Transverse colon (tissue), 3 donors: Measurements from ENCODE around the gene LIPE.

Experiments
- CTCF ChIP-seq, 5 experiments: fragments of 200-600 bp in 3 of 5; fragments of 450-650 bp in 2 of 5; sonication (generic) in 3 of 5; IDR thresholded peaks; 1 replicate in 2 of 5; 2 replicates in 3 of 5; pipeline ENCODE4 v1.5.1; 2016 to 2017; ENCODE audit warnings: antibody characterized with exemption in 5 of 5, inconsistent platforms in 3 of 5, mild to moderate bottlenecking in 2 of 5, moderate library complexity in 1 of 5
- EP300 ChIP-seq: sonication (generic); formaldehyde crosslinking; IDR thresholded peaks from one replicate; pipeline ENCODE4 v1.6.1; 2017; ENCODE audit warnings: antibody characterized with exemption, low read depth

DNA sequence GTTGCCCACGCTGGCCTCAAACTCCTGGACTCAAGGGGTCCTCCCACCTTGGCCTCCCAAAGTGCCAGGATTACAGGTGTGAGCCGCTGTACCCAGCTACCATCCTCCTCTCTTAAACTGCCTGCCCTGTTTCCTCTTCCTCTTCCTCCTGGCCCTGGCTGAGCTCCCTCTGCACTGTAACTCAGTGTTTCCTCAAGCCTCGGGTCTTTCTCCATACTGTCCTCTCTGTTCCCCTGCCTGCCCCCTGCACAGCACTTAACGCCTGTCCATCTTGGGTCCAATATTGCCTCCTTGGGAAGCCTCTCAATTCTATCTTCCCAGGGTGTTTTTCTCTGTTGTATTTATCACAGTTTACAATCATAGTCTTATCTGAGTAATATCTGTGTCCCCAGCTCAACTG, 6.1 kb downstream of the LIPE start:
- no peak for TF ChIP-seq CTCF (IDR thresholded peaks at IDR 0.05)
- TF ChIP-seq EP300: no peak
